Mammary epithelial cell (primary cell): ENCODE measurements around the gene FOXA2.

ENCODE experiments used
- EZH2 ChIP-seq: IDR thresholded peaks from 2 replicates; pipeline ENCODE4 v1.6.1; 2012; ENCODE audit warnings: low read length, inconsistent platforms, borderline replicate concordance
- TF ChIP-seq, protein P1 (sequence below), 2 donors: IDR thresholded peaks in 1 of 2; conservative IDR thresholded peaks in 1 of 2; 2 replicates each; pipeline ENCODE4 v1.5.1; 2011 to 2012; ENCODE audit warnings: inconsistent platforms in 2 of 2, low read length in 2 of 2, mild to moderate bottlenecking in 2 of 2, control low read depth in 1 of 2, low read depth in 1 of 2; ENCODE audit not compliant: insufficient read depth in 1 of 2; ENCODE audit errors: extremely low read depth in 1 of 2

DNA sequence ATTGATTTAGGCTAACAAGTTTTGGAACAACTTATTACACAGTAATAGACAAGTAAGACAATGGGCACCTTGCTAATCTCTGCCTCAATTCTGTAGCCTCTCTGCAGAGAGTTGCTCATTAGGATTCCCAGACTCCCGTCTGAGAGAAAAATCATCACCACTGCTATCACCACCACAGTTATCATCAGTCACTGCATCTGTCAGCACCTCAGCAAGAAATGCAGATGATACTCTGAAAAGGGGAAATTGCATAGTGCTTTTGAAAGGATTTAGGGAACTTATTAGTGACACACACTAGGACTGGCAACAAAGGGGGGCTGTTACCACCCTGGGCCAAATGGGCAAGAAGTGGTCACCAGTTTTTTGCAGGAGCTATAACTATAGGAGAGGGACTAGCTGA is 39.9 kb downstream of the FOXA2 start:
- TF ChIP-seq, protein P1, sequence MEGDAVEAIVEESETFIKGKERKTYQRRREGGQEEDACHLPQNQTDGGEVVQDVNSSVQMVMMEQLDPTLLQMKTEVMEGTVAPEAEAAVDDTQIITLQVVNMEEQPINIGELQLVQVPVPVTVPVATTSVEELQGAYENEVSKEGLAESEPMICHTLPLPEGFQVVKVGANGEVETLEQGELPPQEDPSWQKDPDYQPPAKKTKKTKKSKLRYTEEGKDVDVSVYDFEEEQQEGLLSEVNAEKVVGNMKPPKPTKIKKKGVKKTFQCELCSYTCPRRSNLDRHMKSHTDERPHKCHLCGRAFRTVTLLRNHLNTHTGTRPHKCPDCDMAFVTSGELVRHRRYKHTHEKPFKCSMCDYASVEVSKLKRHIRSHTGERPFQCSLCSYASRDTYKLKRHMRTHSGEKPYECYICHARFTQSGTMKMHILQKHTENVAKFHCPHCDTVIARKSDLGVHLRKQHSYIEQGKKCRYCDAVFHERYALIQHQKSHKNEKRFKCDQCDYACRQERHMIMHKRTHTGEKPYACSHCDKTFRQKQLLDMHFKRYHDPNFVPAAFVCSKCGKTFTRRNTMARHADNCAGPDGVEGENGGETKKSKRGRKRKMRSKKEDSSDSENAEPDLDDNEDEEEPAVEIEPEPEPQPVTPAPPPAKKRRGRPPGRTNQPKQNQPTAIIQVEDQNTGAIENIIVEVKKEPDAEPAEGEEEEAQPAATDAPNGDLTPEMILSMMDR (conservative IDR thresholded peaks at IDR 0.05 in 1 of 2, IDR thresholded peaks at IDR 0.05 in 1 of 2; ENCODE audit: extremely low read depth in 1 of 2, insufficient read depth in 1 of 2, low read depth in 1 of 2, low read length in 2 of 2), result no peak
- no peak for TF ChIP-seq EZH2
